Measurements from ENCODE around the gene KIAA0586.

DNA sequence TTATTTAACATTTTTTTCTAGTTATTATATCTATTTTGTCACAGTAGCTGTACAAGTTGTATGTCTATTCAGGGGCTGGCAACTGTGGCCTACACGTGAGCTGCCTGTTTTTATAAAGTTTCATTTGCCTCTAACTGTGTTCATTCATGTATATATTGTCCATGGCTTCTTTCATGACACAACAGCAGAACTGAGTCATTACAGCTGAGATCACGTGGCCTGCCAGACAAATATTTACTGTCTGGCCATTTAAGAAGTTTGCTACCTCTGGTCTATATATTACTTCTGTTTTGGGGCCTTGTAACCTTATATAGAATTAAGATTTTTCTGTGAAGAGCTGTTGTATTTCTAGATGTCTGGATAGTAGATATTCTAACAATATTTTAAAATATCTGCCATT is 37.9 kb downstream of the KIAA0586 start:
- TF ChIP-seq POLR2A (IDR thresholded peaks at IDR 0.05; ENCODE audit: extremely low read depth, insufficient read length): no peak
- TF ChIP-seq, protein P1, sequence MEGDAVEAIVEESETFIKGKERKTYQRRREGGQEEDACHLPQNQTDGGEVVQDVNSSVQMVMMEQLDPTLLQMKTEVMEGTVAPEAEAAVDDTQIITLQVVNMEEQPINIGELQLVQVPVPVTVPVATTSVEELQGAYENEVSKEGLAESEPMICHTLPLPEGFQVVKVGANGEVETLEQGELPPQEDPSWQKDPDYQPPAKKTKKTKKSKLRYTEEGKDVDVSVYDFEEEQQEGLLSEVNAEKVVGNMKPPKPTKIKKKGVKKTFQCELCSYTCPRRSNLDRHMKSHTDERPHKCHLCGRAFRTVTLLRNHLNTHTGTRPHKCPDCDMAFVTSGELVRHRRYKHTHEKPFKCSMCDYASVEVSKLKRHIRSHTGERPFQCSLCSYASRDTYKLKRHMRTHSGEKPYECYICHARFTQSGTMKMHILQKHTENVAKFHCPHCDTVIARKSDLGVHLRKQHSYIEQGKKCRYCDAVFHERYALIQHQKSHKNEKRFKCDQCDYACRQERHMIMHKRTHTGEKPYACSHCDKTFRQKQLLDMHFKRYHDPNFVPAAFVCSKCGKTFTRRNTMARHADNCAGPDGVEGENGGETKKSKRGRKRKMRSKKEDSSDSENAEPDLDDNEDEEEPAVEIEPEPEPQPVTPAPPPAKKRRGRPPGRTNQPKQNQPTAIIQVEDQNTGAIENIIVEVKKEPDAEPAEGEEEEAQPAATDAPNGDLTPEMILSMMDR (IDR thresholded peaks at IDR 0.05; ENCODE audit: low read depth, low read length): no peak

All from NB4 (cell line).